Hippocampal formation (tissue), 2 donors: ENCODE results near the gene TCF4.

Experiments
- DNase-seq, 2 donors: peaks; one replicate each; lab custom pipeline; 2025; lab: John Stamatoyannopoulos, UW

The TCF4 gene

GRCh38 chr18:55407191-55407590 is 180.8 kb downstream of the TCF4 start:
- no peak for DNase-seq

GRCh38 chr18:55406451-55406991 is 181.5 kb downstream of the TCF4 start:
- peak in 1 of 2 donors; percentile 54 for DNase-seq

GRCh38 chr18:55405893-55406406 is 182.0 kb downstream of the TCF4 start:
- peak; percentile 60 to 85 for DNase-seq

- no peak for DNase-seq
Measured at GRCh38 chr18:55405475-55405874, 182.5 kb downstream of the TCF4 start.

- no peak for DNase-seq
Measured at GRCh38 chr18:55404832-55405465, 183.0 kb downstream of the TCF4 start.

- no peak for DNase-seq
Measured at GRCh38 chr18:55404136-55404830, 183.7 kb downstream of the TCF4 start.

GRCh38 chr18:55403421-55403949 is 184.5 kb downstream of the TCF4 start:
- no peak for DNase-seq

GRCh38 chr18:55402731-55403405 is 185.1 kb downstream of the TCF4 start:
- DNase-seq, result no peak

GRCh38 chr18:55401638-55402191 is 186.3 kb downstream of the TCF4 start:
- DNase-seq, result peak in 1 of 2 donors; percentile 29

GRCh38 chr18:55400590-55401541 is 187.1 kb downstream of the TCF4 start:
- no peak for DNase-seq

GRCh38 chr18:55400081-55400480 is 187.9 kb downstream of the TCF4 start:
- DNase-seq, result no peak

- DNase-seq, result no peak
Measured at GRCh38 chr18:55398858-55399257, 189.1 kb downstream of the TCF4 start.

- no peak for DNase-seq
Measured at GRCh38 chr18:55396979-55397378, 191.0 kb downstream of the TCF4 start.

GRCh38 chr18:55396267-55396905 is 191.6 kb downstream of the TCF4 start:
- no peak for DNase-seq

GRCh38 chr18:55395799-55396198 is 192.2 kb downstream of the TCF4 start:
- no peak for DNase-seq

- no peak for DNase-seq
Measured at GRCh38 chr18:55390898-55391297, 197.1 kb downstream of the TCF4 start.

- no peak for DNase-seq
Measured at GRCh38 chr18:55387139-55387984, 200.6 kb downstream of the TCF4 start.

GRCh38 chr18:55386545-55386944 is 201.4 kb downstream of the TCF4 start:
- DNase-seq, result no peak

GRCh38 chr18:55385770-55386169 is 202.2 kb downstream of the TCF4 start:
- DNase-seq, result peak; percentile 76 to 82
